H1 (cell line): ENCODE measurements around the gene COG4.

Experiments
- ASH2L ChIP-seq: fragments of 200-600, 300-600 bp; sonication (generic); IDR thresholded peaks from one replicate; pipeline ENCODE4 v1.7.1; 2017; ENCODE audit warnings: low read length
- CTCF ChIP-seq, 3 experiments: IDR thresholded peaks; 1 replicate in 2 of 3; 2 replicates in 1 of 3; pipeline versions ENCODE4 v1.5.1 to v1.6.1; 2011; ENCODE audit warnings: low read length in 3 of 3, mild to moderate bottlenecking in 3 of 3, inconsistent platforms in 2 of 3, low read depth in 1 of 3, moderate library complexity in 1 of 3; ENCODE audit not compliant: insufficient read depth in 1 of 3; ENCODE audit errors: control extremely low read depth in 1 of 3
- KDM4A ChIP-seq: IDR thresholded peaks from one replicate; pipeline ENCODE4 v1.7.1; 2012; ENCODE audit warnings: low read depth, mild to moderate bottlenecking, moderate library complexity, low read length, inconsistent platforms; ENCODE audit not compliant: severe bottlenecking
- MAX ChIP-seq: IDR thresholded peaks from 2 replicates; pipeline ENCODE4 v1.6.1; 2012; ENCODE audit warnings: inconsistent platforms
- POLR2A ChIP-seq, 2 experiments: IDR thresholded peaks; 1 replicate in 1 of 2; 2 replicates in 1 of 2; pipeline ENCODE4 v1.6.1; 2011; ENCODE audit warnings: low read depth in 2 of 2, low read length in 2 of 2, mild to moderate bottlenecking in 2 of 2; ENCODE audit errors: control extremely low read depth in 1 of 2
- RBBP5 ChIP-seq: IDR thresholded peaks from 2 replicates; pipeline ENCODE4 v1.7.1; 2012; ENCODE audit warnings: low read depth, mild to moderate bottlenecking, inconsistent platforms, low read length, moderate library complexity, borderline replicate concordance
- YY1 ChIP-seq: IDR thresholded peaks from 2 replicates; pipeline ENCODE4 v1.6.1; 2011; ENCODE audit warnings: low read depth, mild to moderate bottlenecking, low read length
- ZNF274 ChIP-seq: IDR thresholded peaks from 2 replicates; pipeline ENCODE4 v1.7.0; 2012; ENCODE audit warnings: low read length, borderline replicate concordance; ENCODE audit errors: extremely low read depth

GRCh38 chr16:70495425-70496182 lies 27.8 kb downstream of the COG4 start:
- TF ChIP-seq YY1: no peak
- no peak for TF ChIP-seq POLR2A (IDR thresholded peaks at IDR 0.05; ENCODE audit: control extremely low read depth in 1 of 2, low read depth in 2 of 2, low read length in 2 of 2)
- TF ChIP-seq KDM4A: no peak
- no peak for TF ChIP-seq ZNF274
- no peak for TF ChIP-seq CTCF (IDR thresholded peaks at IDR 0.05; ENCODE audit: control extremely low read depth in 1 of 3, insufficient read depth in 1 of 3, low read depth in 1 of 3, low read length in 3 of 3)
- TF ChIP-seq RBBP5: no peak
- TF ChIP-seq MAX: no peak
- no peak for TF ChIP-seq ASH2L
